GDM1 (cell line): Measurements from ENCODE around the gene MALRD1.

ENCODE experiments used
- DNase-seq: peaks from one replicate; lab custom pipeline; 2025; lab: John Stamatoyannopoulos, UW

MALRD1 gene

DNA sequence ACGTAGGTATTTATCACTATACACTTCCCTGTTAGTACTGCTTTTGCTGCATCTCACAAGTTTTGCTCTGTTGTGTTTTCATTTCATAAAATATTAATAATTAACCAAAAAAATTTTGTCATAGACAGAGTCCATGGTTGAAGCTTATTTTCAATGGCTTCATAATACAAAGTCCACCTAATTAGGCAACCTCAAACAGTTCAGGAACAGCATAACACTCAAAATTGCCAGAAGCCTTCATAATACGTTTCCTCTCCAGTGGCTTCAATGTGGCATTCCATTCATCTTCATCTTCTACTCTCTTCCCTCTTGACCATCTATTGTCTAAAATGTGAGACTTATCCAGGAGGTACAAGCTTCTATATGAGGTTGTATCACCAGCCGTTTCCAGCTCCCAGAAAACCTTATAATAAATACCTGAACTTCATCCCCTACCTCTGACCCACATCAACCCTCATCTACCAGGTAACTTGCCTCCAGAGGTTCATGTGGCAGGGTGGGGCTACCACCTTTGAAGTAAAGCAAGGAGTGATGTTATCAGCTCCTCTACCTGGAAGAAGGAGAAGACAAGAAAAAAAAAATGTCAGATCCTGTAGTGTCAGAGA, 337.3 kb downstream of the MALRD1 start:
- no peak for DNase-seq

DNA sequence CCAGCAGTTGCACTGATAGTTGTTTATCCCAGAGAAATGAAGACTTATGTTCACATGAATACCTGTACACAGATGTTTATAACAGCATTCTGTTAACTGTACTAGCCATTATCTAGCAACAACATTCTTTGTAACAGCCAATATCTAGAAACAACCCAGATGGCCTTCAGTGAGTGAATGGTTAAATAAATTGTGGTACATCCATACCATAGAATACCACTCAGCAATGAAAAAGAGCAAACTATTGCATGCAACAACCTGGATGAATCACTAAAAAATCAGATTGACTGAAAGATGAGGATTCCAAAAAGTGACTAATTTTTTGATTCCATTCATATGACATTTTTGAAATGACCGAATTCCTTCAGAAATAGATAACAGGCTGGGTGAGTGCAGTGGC, 360.3 kb downstream of the MALRD1 start:
- DNase-seq: no peak

DNA sequence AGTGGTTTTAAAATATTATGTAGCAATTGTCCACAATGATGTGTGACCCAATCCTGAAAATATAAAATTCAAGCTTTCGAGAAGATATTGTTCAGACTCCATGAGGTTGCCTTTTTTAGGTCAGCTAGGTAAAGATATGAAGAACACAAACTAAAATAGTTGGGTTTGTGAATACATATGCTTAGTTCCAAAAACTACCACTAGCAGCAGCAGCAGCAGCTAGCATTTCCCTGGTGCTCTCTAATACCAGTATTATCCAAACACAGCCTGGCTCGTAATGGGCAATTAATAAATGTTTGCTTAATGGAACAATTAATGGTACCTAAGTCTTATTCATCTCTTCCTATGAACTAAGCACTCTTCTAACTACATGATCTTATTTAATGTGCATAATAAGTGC, 362.5 kb downstream of the MALRD1 start:
- DNase-seq: no peak

DNA sequence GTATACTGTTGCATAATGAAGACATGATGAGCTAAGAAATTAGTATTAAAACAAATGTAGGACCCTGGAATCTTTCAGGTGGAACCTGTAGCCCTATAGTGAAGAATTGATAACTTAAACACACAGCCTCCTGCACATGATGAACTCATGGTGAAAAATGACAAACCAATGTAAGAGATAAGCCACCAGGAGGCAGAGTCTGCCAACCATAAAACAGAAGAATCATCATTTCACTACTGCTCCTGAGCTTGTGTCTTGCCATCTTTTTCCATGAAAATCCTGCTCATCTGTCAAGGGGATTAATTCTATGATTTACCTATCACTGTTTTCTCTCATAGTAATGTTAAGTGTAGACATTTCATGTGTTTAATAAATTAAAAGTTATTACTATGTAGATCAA, 363.9 kb downstream of the MALRD1 start:
- peak; percentile 2 for DNase-seq

DNA sequence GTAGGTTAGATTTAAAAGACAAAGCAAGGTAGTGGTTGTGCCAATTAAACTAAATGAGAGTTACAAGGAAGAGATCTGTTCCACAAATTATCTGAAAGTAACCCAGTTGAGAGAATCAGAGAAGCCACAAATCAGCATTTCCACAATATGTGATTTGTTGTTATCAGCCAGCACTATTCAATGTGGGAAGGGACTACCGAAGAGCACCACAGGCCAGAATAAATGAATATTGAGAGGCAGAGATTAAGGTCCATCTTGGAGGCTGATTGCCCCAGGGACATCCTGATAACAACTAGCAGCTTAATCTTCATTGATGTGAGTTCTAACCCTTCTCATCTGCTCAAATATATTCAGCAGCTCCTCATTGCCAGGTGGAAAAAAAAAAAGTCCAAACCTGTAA, 367.6 kb downstream of the MALRD1 start:
- no peak for DNase-seq

DNA sequence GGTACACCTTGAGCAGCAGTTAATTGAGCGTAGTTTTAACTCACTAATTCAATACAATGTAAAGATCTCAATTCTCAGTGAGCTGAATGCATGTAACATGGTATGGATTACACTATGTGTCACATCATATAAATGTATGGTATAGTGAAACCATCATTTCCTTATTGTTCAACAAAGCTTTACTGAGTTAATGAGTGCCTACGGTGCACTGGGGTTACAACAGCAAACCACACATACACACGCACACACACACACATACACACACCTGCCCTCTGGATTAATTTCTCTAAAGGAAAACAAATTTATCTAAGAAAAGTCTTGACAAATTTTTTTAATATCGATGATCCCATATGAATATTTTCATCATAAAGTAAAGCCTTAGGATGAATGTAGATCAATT, 369.1 kb downstream of the MALRD1 start:
- no peak for DNase-seq

DNA sequence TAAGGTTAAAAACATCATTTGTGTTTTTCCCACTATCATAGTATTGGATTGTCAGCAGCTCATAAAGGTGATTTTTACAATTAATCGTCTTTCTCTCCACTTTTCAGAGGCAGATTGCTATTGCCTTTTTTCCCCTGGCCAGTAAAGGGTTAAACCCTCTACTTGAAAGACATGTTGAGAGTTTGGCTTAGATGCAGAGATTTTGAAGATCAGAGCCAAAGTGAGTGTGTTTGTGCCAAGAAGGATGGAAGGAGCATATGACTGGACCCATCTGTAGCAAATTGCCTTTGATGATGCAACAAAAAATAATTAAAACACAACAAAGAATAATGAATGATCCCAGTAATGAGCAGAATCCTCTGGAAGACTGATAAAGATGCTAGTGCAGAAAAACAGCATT, 373.1 kb downstream of the MALRD1 start:
- DNase-seq: no peak

DNA sequence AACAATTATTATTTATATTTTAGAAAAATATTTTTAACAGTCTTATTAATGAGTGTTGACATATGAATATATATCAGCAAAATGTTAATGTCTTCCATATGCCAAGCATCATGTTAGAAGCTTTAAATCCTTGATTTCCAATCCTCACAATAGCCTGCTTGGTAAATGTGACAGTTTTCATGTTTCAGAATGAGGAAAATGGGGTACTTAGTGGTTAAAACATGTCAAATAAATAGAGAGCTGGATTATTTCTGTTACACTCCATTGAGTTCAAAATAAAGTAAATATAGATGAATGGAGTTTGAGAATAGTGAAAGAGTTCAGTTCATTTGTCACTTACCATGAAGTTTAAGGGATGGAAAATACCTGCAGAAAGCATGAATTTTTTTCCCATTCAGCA, 377.4 kb downstream of the MALRD1 start:
- no peak for DNase-seq

DNA sequence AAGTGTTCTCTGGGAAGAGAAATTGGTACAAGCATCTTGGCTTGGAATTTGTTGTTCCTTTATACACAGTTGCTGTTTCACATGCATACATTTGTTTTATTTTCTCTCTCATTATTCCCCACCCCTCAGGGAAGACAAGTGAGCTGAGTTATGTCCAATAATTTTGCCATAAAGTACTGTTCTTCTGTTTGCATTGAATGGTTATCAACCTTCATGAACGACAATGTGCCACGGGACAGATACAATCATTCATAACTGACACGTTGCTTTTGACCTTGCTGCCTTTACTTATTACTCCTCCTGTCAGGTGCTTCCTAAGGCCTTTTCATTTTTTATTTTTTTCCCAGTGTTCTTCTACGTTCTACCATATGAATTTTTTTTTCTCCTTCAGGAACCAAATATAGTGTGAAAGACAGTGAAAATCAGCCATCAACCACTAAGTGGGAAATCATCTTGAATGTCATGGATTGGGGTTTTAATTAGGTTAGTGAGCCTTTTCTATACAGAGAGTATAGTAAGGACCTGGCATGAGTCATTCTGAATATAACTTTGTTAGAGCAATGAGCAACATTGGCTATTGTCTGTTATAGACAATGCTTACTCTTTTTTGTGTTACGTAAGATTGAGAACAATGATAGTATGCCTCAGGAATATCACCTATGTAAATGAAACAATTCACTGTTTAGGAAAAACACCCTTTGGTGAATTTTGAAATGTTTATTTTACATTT, 383.2 kb downstream of the MALRD1 start:
- no peak for DNase-seq

DNA sequence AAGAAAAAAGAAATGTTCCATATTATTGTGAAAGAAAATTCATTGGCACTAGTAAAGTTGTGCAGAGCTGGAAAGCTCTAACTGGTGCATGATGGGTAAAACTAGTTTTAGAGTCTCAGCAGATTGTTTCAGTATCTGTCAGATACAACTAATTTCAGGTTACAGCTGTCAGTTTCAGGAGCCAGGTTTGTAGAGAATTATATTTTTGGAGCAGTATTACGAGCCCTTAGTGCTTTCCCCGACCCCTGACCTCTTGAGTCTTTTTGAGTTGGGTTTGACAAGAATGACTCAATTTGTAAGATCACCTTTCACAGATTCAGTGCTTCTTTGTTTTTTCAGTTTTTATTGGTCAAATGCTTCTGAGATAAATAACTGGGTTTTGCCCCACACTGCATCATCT, 401.3 kb downstream of the MALRD1 start:
- DNase-seq: no peak

DNA sequence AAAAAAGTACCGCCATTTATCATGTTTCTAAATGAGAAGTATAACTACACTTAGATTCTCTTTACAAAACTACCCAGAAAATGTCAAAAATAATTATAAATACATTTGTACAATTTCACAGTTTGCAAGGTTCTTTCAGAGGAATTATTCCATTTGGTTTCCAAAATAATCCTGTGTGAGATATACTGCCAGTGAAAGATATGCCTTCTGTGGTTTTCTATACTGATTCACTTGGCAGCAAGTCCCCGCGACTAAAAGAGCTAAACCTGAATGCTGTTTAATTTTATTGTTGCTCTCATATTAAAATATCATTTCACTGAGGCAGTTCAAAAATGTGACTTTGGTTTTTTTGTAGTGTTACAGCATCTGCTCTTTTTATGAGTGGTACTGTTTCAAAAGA, 402.8 kb downstream of the MALRD1 start:
- DNase-seq: no peak

DNA sequence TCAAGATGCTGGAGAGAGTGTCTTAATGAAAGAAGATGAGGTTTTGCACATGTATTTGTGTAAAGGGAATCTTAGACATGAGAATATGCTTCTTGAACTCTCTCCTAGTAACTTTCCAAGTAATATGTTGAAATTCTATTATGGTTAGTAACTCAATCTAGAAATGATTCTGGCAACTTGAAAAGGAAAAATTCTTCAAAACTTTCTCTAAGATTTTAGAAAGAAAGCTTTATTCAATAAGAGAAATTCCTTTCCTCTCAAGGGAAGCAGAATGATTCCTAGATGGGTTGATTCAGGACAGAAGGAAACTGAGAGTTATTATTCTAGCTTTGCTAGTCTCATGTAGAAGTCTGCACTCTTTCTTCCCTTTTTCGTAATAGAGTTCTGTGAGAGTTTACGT, 403.3 kb downstream of the MALRD1 start:
- DNase-seq: no peak

DNA sequence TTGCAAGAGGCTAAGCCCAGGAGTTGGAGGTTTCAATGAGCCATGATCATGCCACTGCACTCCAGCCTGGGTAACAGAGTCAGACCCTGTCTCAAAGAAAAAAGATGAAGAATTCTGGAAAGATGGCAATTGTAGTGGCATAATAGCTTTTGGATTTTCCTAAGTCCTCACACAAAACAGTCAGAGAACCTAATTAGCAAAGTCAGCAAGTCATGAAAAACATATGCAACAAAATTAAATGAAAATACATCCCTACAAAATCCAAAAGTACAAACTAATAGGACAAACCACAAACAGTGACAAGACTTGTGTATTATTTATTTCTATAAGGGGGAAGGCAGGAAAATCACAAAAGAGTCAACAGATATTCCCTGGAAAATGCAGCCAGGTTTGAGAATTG, 405.4 kb downstream of the MALRD1 start:
- DNase-seq: no peak

DNA sequence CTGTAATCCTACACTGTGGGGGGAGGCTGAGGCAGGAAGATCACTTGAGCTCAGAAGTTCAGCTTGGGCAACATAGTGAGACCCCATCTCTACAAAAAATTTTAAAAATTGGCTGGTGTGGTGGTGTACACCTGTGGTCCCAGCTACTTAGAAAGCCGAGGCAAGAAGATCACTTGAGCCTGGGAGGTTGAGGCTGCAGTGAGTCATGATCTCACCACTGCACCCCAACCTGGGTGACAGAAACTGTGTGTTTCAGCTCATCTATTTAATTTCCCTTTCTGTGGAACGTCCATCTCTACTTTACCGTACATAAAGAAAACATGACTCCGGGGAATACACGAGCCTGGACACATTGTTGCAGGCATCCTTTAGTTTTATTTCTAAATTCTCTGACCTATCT, 413.0 kb downstream of the MALRD1 start:
- DNase-seq: no peak

DNA sequence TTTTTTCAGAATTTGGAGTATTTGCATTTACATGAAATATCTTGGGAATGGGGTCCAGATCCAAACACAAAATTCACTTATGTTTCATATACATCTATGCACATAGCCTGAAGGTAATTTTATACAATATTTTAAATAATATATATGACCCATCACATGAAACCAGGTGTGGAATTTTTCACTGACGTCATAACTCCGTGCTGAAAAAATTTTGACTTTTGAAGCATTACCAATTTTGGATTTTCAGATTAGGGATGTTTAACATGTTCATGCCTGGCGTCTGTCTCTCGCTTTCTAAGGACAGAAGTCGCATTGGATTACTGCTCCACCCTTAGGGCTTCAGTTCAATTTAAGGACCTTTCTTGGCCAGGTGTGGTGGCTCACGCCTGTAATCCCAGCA, 418.1 kb downstream of the MALRD1 start:
- no peak for DNase-seq

DNA sequence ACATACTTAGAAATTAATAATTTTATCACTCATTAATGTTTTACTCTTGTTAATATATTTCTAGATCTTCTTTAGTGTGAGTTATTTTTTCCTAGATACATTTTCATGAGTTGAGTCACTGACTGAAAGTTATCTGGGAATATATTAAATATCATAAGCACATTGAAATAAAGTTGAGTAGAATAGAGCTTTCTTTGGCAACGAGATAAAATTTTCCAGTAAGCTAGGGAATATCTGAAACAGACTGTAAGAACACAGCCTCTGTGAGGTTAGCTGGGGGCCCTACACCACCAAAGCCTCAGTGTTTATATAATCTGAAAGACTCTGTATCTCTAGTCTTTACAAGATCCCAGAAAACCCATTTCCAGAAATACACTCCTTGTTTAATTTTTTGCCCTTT, 419.8 kb downstream of the MALRD1 start:
- DNase-seq: no peak

DNA sequence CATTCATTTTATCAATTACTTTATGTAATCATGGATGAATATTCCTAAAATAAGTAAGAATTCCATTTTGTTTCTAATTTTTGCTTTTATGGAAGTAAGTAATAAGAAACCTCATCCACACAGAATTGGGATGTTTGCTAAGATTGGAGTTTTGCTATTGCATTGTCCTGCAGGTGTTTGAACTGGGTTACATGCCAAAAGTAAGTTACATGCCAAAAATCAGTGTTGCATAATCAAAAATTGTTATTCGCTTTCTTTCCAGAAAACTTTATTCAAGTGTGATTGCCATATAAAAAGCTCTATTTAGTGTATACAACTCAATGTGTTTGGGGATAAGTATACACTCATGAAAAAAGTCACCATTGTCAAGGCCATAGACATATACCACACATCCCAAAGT, 420.9 kb downstream of the MALRD1 start:
- DNase-seq: no peak

DNA sequence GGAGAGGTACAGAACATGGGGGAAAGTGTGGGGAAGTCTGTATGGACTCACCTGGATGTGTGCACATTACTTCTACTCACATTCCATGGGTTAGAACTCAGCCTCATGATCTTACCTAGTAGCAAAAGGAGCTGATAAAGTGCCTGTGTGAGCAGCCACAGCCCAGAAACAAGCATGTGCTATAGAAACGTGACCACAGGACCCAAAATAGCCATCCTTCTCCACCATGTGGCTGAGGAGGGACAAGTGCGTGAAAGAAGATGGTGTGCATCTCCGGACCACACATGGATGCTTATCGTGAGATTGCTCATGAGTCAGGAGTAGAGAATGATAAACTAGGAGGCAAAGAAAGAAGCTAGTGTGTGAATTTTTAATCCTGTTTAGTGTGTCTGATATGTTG, 431.3 kb downstream of the MALRD1 start:
- DNase-seq: no peak

DNA sequence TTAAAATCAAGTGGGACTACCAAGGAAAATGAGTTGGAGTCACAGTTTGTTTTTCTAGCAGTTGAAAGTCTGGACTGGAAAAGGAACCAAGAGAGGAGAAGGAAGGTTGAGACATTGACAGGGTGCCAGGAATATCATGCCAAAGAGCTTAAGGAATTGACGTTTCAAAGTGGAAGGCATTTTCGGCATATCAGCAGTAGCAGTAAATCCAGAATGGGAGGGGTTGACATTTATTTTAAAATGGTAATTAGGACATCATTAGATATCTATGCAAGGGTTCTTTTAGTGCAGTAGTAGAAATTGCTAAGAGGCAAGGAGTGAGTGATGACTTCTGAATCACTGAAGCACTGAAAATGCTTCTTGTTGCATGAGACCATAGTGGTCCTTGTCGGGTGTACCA, 431.8 kb downstream of the MALRD1 start:
- DNase-seq: no peak

DNA sequence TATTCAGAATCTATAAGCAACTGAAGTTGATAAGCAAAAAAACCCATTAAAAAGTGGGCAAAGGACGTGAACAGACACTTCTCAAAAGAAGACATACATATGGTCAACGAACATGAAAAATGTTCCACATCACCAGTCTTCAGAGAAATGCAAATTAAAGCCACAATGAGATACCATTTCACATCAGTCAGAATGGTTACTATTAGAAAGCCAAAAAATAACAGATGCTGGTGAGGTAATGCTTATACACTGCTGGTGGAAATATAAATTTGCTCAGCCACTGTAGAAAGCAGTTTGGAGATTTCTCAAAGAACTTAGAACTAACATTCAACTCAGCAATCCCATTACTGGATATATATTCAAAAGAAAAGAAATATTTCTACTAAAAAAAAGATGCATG, 434.8 kb downstream of the MALRD1 start:
- no peak for DNase-seq

DNA sequence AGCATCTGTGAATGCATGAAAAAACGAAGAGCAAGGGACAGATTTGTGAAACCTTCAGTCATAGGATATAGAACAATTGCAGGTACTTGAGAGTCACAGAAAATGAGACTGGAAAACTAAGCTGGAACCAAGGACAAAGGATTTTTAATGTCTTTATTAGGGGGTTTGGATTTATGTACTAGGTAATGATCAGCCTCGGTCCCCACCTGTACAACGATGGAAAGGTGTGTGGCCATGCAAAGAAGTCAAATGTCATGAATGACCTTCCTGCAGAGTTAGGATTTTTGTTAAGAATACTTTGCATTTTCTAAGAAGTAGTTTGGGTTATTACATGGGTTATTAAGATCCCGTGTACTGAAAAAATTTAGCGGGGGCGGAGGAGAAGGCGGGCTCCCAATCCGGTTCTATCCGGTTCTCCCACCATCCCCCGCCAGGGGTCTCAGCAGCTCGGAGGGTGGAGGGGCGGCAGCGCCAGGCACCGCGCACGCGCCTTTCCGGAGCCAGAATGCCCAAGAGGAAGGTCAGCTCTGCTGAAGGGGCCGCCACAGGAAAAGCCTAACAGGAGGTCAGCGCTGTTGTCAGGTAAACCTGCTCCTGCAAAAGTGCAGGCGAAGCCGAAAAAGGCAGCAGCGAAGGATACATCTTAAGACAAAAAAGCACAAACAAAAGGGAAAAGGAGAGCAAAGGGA, 440.1 kb downstream of the MALRD1 start:
- no peak for DNase-seq

DNA sequence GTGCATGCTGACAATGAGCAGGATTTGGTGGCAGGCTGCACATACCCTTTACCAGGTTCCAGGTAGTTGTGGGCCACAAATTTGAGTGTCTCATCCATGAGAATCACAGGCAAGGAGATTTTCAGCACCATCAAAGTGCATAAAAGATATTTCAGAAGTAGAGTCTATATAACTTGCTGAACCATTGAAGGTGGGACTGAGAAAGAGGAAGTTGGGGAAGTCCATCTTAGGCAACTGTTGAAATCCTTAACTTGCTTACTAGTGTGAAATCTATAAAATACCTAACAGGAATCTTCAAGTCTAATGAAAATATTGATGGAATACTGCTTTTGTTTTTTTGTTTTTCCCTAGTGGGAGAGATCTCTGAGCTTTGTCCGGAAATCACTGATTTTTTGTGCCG, 442.6 kb downstream of the MALRD1 start:
- DNase-seq: no peak

DNA sequence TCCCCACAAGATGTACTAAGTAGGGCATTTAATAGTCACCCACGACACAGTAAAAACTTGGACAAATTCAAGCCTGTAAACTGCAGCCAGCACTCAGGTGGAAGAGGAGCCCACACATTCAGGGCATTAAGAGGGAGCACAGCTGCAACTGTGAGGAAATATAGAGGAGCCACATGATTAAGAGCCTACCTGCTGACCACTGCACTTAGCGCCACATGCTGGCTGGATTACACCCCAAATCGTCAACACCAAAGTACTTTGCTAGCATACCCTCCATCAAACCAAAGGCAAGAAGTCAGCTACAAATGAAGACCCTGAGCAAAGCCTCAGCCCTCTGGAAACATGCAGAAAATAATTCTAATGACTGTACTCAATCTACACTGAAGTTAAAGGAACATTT, 445.3 kb downstream of the MALRD1 start:
- no peak for DNase-seq

DNA sequence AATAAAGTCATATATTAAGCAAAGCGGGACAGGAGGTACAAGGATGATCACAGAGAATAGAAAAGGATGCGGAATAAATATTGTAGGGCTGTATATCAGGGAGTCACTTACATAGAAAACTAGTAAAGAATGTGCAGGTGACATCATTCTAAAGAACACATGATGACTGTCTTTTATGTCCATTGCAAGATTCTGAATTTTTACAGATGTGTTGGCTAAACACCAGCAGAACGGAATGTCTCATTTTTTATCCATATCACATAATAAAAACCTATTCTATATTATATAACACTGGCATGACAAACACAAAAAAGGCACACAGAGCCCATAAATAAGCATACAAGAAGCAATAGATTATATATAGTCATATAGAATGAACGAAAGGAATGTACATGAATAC, 448.4 kb downstream of the MALRD1 start:
- DNase-seq: no peak
